Smooth muscle cell (in vitro differentiated cells): ENCODE measurements around the gene CYP2A13. TPM values are rescaled to one million over a fixed set of nuclear protein-coding genes. Genes with fewer than 3 reads are reported as not detected.
"Not testable (repeated sequence)": the region's sequence is repeated elsewhere in the genome, so short reads cannot be mapped to it uniquely, and the experiment has no call there.

Source experiments
- DNase-seq: peaks from one replicate; lab custom pipeline; 2025; ENCODE audit not compliant: unreplicated experiment; lab: John Stamatoyannopoulos, UW
- H2AFZ ChIP-seq: fragments of 200-600 bp; sonication (generic); 2 replicates; pipeline ENCODE4 v1.6.0; 2016; ENCODE audit warnings: antibody characterized with exemption, low read depth, mild to moderate bottlenecking
- H3F3A ChIP-seq: fragments of 200-600 bp; sonication (generic); 2 replicates; pipeline ENCODE4 v1.6.0; 2017; ENCODE audit warnings: antibody characterized with exemption, low read depth
- H3K27ac ChIP-seq: fragments of 200-600 bp; sonication (generic); 2 replicates; pipeline ENCODE4 v1.5.1; 2016; ENCODE audit warnings: low read depth, mild to moderate bottlenecking
- H3K27me3 ChIP-seq: fragments of 200-600 bp; sonication (generic); 2 replicates; pipeline ENCODE4 v1.6.1; 2016; ENCODE audit warnings: low read depth, mild to moderate bottlenecking
- H3K36me3 ChIP-seq: fragments of 200-600 bp; sonication (generic); 2 replicates; pipeline ENCODE4 v1.5.1; 2016; ENCODE audit warnings: low read depth
- H3K4me1 ChIP-seq: fragments of 200-600 bp; sonication (generic); 2 replicates; pipeline ENCODE4 v1.5.1; 2016; ENCODE audit warnings: low read depth
- H3K4me2 ChIP-seq: fragments of 200-600 bp; sonication (generic); 2 replicates; pipeline ENCODE4 v1.6.0; 2016; ENCODE audit warnings: mild to moderate bottlenecking
- H3K4me3 ChIP-seq: fragments of 200-600 bp; sonication (generic); 2 replicates; pipeline ENCODE4 v1.5.1; 2016; ENCODE audit warnings: mild to moderate bottlenecking
- H3K79me2 ChIP-seq: fragments of 200-600 bp; sonication (generic); 2 replicates; pipeline ENCODE4 v1.6.0; 2016; ENCODE audit warnings: low read depth, mild to moderate bottlenecking
- H3K9ac ChIP-seq: fragments of 200-600 bp; sonication (generic); 2 replicates; pipeline ENCODE4 v1.6.0; 2016; ENCODE audit warnings: low read depth
- H3K9me3 ChIP-seq: fragments of 200-600 bp; sonication (generic); replicated peaks from 2 replicates; pipeline ENCODE4 v1.5.1; 2016; ENCODE audit warnings: low read depth
- H4K20me1 ChIP-seq: fragments of 200-600 bp; sonication (generic); 2 replicates; pipeline ENCODE4 v1.6.0; 2016; ENCODE audit warnings: low read depth
- CTCF ChIP-seq: fragments of 200-600 bp; sonication (generic); IDR thresholded peaks from 2 replicates; pipeline ENCODE4 v1.5.1; 2017; ENCODE audit warnings: borderline replicate concordance, mild to moderate bottlenecking, antibody characterized with exemption; ENCODE audit not compliant: insufficient read depth, poor library complexity, severe bottlenecking
- WGBS: methylation state at CpG from one replicate; pipeline ENCODE4 v1.1.7; 2016; ENCODE audit warnings: low lambda C conversion rate; 5-methylcytosine and 5-hydroxymethylcytosine counted together
- polyA plus RNA-seq: library from polyadenylated mRNA; unstranded; fragments of >200 nt; fragmentation: Nextera tagmentation; extraction: Ambion mirVana; gene quantifications from 2 replicates; pipeline ENCODE4 v1.2.1, GENCODE V29; 2016
- total RNA-seq: library from RNA; depleted of rRNA; stranded (reverse); fragments of >200 nt; gene quantifications from 2 replicates; pipeline ENCODE4 v1.2.3, GENCODE V29; 2014

Gene CYP2A13, protein sequence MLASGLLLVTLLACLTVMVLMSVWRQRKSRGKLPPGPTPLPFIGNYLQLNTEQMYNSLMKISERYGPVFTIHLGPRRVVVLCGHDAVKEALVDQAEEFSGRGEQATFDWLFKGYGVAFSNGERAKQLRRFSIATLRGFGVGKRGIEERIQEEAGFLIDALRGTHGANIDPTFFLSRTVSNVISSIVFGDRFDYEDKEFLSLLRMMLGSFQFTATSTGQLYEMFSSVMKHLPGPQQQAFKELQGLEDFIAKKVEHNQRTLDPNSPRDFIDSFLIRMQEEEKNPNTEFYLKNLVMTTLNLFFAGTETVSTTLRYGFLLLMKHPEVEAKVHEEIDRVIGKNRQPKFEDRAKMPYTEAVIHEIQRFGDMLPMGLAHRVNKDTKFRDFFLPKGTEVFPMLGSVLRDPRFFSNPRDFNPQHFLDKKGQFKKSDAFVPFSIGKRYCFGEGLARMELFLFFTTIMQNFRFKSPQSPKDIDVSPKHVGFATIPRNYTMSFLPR
- total RNA-seq (not detected in 2 replicates), polyA plus RNA-seq (not detected in 2 replicates)

DNA sequence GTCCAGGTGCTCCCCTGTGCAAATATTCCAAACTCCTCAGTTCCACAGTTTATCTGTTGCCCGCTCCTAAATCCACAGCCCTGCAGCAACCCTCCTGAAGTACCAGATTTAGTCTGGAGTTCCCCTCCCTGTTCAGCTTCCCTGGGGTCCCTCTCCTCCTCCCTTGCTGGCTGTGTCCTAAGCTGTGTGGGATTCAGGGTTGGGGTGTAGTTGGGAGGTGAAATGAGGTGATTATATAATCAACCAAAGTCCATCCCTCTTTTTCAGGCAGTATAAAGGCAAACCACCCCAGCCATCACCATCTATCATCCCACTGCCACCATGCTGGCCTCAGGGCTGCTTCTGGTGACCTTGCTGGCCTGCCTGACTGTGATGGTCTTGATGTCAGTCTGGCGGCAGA lies at the start of gene CYP2A13:
CYP2A13 (plus strand) TSS at position 301 of the 400 bp plus-strand sequence; CDS start at position 322, 21 bp downstream.
- no peak for DNase-seq
- no peaks in the 10 kb centered on the region for H3K79me2 ChIP-seq
- H3K27me3 ChIP-seq, result peaks cover 56% of the 10 kb centered on the region
- no peaks in the 10 kb centered on the region for H3F3A ChIP-seq
- no peaks in the 10 kb centered on the region for H3K9me3 ChIP-seq
- H3K4me1 ChIP-seq, result no peaks in the 10 kb centered on the region
- no peak within 1 kb of the TSS for H3K27ac ChIP-seq
- H3K9ac ChIP-seq, result no peak within 1 kb of the TSS
- TF ChIP-seq CTCF, result no peak
- H4K20me1 ChIP-seq, result no peaks in the 10 kb centered on the region
- no peak within 1 kb of the TSS for H3K4me3 ChIP-seq
- H2AFZ ChIP-seq, result no peak within 1 kb of the TSS
- H3K36me3 ChIP-seq, result no peaks in the 10 kb centered on the region
- 95% methylated on average over 2 of the region's 2 CpGs for WGBS
- H3K4me2 ChIP-seq, result no peak within 1 kb of the TSS

DNA sequence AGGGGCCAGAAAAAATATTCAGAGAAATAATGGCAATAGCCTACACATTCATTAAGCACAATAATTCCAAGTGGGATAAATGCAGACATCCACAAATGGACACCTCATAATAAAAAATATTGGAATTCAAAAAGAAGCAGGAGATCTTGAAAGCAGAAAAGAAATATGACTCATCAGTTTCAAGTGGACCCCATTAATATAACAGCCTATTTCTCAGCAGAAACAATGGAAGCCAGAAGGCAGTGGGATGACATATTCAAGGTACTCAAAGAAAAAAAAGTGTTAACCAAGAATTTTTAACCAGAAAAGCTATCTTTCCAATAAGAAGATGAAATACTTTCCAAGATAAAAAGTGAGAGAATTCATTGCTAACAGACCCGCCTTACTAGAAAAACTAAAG lies 48.4 kb upstream of the CYP2A13 start:
- H3F3A ChIP-seq, result no peaks in the 10 kb centered on the region
- H2AFZ ChIP-seq, result no peak overlapping the region

GRCh38 chr19:41045095-41045494 lies 43.2 kb upstream of the CYP2A13 start:
- not testable (repeated sequence) for H3K4me1 ChIP-seq, DNase-seq, H3K36me3 ChIP-seq, H3K9ac ChIP-seq, H3K4me2 ChIP-seq, H3K27me3 ChIP-seq, H3K79me2 ChIP-seq, H3F3A ChIP-seq, H3K4me3 ChIP-seq, H3K9me3 ChIP-seq, H3K27ac ChIP-seq, H4K20me1 ChIP-seq, H2AFZ ChIP-seq
- 90% methylated on average over 1 of the region's 1 CpG for WGBS

More for the DNA sequence above, 48.4 kb upstream of the CYP2A13 start:
- Histone ChIP-seq H3K27ac (no peak overlapping the region), H3K4me1 (no peaks in the 10 kb centered on the region), H4K20me1 (no peaks in the 10 kb centered on the region), H3K79me2 (no peaks in the 10 kb centered on the region), H3K9ac (no peak overlapping the region), H3K9me3 (no peaks in the 10 kb centered on the region), H3K27me3 (no peaks in the 10 kb centered on the region), H3K4me3 (no peak overlapping the region), H3K36me3 (no peaks in the 10 kb centered on the region), H3K4me2 (no peak overlapping the region)
- no peak for TF ChIP-seq CTCF
- DNase-seq, result no peak
- 97% methylated on average over 1 of the region's 1 CpG for WGBS

- DNase-seq, result no peak
- WGBS, result 90% methylated on average over 13 of the region's 13 CpGs
- Histone ChIP-seq H4K20me1 (no peaks in the 10 kb centered on the region), H3K9me3 (no peaks in the 10 kb centered on the region), H3K79me2 (no peaks in the 10 kb centered on the region), H3K4me3 (no peak overlapping the region), H2AFZ (no peak overlapping the region), H3K36me3 (no peaks in the 10 kb centered on the region), H3K9ac (no peak overlapping the region), H3K4me1 (no peaks in the 10 kb centered on the region), H3K27ac (no peak overlapping the region), H3K27me3 (no peaks in the 10 kb centered on the region), H3K4me2 (no peak overlapping the region), H3F3A (no peaks in the 10 kb centered on the region)
- TF ChIP-seq CTCF, result no peak
These were observed 37.8 kb upstream of the CYP2A13 start for GRCh38 chr19:41050426-41050825.

DNA sequence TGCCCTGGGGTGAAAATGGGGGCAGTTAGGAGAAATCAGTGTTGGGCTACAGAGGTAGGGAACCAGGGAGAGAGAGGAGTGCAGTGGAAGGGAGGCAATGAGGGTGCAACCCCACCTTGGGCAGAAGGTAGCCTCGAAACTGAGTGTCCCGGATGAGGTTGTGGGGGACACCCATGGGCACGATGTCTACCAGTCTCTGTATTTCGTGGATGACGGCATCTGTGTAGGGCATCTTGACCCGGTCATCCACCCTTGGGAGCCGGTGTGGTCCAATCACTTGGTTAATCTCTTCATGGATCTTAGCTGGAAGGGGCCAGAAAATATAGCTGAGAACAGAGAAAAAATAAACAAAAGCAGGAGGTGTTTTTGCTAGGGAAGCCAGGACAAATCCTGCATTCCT lies 36.1 kb upstream of the CYP2A13 start:
- not testable (repeated sequence) for H2AFZ ChIP-seq, H3K36me3 ChIP-seq, H3K4me2 ChIP-seq, H3K27ac ChIP-seq, H3K4me1 ChIP-seq, H3K79me2 ChIP-seq, H3F3A ChIP-seq, H3K4me3 ChIP-seq, H3K9ac ChIP-seq, H3K9me3 ChIP-seq, H4K20me1 ChIP-seq, H3K27me3 ChIP-seq, DNase-seq
- WGBS, result 90% methylated on average over 7 of the region's 7 CpGs

DNA sequence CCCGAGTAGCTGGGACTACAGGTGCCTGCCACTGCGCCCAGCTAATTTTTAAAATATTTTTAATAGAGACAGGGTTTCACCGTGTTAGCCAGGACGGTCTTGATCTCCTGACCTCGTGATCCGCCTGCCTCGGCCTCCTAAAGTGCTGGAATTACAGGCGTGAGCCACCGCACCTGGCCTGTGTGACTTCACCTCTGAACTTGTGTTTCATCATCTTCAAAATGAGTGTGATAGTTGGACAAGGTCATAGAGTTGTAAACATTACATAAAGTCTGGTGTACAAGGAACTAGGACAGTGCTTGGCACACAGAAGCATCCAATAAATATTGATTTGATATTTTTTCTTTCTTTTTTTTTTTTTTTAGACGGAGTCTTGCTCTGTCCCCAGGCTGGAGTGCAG lies 34.9 kb upstream of the CYP2A13 start:
- not testable (repeated sequence) for H2AFZ ChIP-seq, H3K4me1 ChIP-seq, H3K4me3 ChIP-seq, H3K79me2 ChIP-seq, H3F3A ChIP-seq, H3K27ac ChIP-seq, H3K9ac ChIP-seq, H3K27me3 ChIP-seq, H3K9me3 ChIP-seq, H3K36me3 ChIP-seq, DNase-seq, H4K20me1 ChIP-seq, H3K4me2 ChIP-seq
- 96% methylated on average over 10 of the region's 10 CpGs for WGBS
